ENCODE data around the gene HHIPL1.

HHIPL1 gene

GRCh38 chr14:99677231-99678140, 32.6 kb downstream of the HHIPL1 start:
- no peak for DNase-seq

GRCh38 chr14:99678198-99678597, 33.3 kb downstream of the HHIPL1 start:
- DNase-seq, result no peak

- DNase-seq, result no peak
Measured at GRCh38 chr14:99679111-99679510, 34.2 kb downstream of the HHIPL1 start.

GRCh38 chr14:99679543-99679942, 34.6 kb downstream of the HHIPL1 start:
- DNase-seq, result no peak

- DNase-seq, result no peak
Measured at GRCh38 chr14:99679996-99680395, 35.1 kb downstream of the HHIPL1 start.

- no peak for DNase-seq
Measured at GRCh38 chr14:99681101-99681831, 36.3 kb downstream of the HHIPL1 start.

GRCh38 chr14:99681832-99682148, 36.9 kb downstream of the HHIPL1 start:
- DNase-seq, result no peak

GRCh38 chr14:99682809-99683618, 38.1 kb downstream of the HHIPL1 start:
- peak; percentile 12 for DNase-seq

- peak; percentile 99 for DNase-seq
Measured at GRCh38 chr14:99683619-99684409, 38.9 kb downstream of the HHIPL1 start, which contains the start of gene CYP46A1. Gene CYP46A1 (plus strand): TSS chr14:99684298. CDS start chr14:99684418, 120 bp downstream.

- DNase-seq, result no peak
Measured at GRCh38 chr14:99684410-99684934, 39.5 kb downstream of the HHIPL1 start.

- no peak for DNase-seq
Measured at GRCh38 chr14:99685151-99685591, 40.2 kb downstream of the HHIPL1 start.

- DNase-seq, result no peak
Measured at GRCh38 chr14:99685596-99685995, 40.7 kb downstream of the HHIPL1 start.

- DNase-seq, result no peak
Measured at GRCh38 chr14:99686557-99687283, 41.8 kb downstream of the HHIPL1 start.

GRCh38 chr14:99687284-99688209, 42.6 kb downstream of the HHIPL1 start:
- no peak for DNase-seq

GRCh38 chr14:99688210-99688581, 43.3 kb downstream of the HHIPL1 start:
- DNase-seq, result no peak

GRCh38 chr14:99688629-99689028, 43.7 kb downstream of the HHIPL1 start:
- DNase-seq, result no peak

- no peak for DNase-seq
Measured at GRCh38 chr14:99689266-99690236, 44.6 kb downstream of the HHIPL1 start.

- DNase-seq, result no peak
Measured at GRCh38 chr14:99690636-99691035, 45.7 kb downstream of the HHIPL1 start.
